ENCODE results near the gene HAAO.

The HAAO gene

DNA sequence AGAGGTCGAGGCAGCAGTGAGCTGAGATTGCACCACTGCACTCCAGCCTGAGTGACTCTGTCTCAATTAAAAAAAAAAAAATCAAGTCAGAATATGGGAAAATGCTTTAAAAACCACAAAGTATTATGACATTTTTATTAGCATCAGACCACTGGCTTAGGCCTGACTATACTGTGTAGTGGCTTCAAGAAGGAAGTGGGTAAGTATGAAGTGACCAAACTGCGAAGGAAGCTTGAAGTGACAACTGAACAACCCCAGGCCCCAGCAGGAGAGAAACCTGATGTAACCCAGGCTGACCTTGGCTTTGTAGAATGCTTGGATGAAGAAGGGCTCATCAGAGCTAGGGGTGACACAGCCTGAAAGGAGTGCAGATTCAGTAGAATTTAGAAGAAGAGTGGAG, 21.4 kb upstream of the HAAO start:
- no peak for DNase-seq (ENCODE audit: low read depth in 2 of 2)

GRCh38 chr2:42812899-42813479, 20.6 kb upstream of the HAAO start:
- DNase-seq (ENCODE audit: low read depth in 2 of 2): no peak

DNA sequence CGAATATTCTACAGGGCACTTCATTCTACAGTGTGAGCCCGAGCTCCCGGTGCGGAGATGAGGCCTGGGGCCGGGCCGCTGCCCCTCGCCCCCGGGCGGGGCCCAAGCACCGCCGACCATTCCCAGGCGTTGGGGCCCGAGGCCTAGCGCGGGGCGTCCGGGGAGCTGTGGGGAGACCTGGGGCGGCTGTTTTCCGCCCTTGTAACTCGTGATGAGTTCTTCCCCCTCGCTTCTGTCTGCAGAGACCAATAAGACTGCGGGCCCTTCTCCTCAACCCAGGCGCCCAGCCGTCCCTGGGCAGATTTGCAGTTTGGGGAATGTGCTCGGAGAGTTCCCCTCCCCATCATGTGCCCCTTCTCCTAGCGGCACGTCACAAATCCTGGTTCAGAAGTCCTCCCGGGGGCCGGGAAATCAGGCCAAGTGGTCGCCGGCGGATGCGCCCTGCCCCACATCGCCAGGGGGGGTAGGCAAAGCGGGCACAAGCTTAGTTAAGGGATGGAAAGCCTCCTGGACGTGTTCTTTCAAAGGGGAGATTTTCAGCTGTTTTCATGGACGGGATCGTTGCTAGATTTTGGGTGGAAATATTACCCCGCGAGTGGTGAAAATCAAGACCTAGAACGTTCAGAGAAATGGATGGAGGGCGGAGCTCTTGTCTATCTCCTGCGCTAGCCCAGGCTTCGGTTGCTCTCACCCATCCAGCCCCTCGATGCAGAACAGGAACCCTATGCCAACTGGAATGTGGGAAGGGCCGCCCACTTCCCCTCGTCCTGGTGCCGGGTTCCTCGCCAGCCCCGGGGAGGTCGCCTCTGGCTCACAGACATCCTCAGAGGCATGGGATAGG, 18.8 kb upstream of the HAAO start:
- peak in 1 of 2 donors; percentile 21 for DNase-seq (ENCODE audit: low read depth in 2 of 2)

- DNase-seq (ENCODE audit: low read depth in 2 of 2): peak; percentile 86 to 88
Measured at GRCh38 chr2:42810121-42810970, 18.0 kb upstream of the HAAO start.

- peak in 1 of 2 donors; percentile 46 for DNase-seq (ENCODE audit: low read depth in 2 of 2)
Measured at GRCh38 chr2:42809819-42810120, 17.4 kb upstream of the HAAO start.

DNA sequence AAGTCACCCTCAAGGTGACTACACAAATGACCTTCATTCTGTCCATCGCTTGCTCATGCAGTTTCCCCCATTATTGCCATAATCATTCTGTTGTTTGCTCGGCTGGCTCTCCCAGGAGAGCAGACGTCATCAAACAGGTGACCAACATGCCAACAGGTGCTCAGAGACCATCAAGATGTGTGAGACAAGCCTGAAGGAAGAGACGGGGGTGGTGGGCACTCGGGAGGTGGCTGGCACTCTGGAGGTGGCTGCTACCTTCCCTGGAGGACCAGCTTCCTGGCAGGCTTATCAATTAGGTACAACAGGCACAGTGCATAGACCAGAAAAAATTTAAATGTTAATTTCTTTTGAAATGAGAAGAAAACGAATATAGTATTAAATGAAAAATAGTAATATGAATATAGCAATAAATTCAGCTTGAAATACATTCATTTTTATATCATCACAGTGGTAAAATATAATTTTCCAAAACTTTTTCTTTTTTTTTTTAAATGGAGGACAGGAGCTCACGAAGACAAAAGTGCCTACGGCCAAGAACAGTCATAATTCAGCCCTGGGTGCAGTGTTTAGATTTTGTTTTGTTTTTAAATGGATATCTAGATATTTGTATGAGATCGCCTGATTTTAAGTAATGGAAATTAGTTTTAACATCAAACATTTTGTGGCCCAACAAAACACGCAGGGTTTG, 16.9 kb upstream of the HAAO start:
- DNase-seq (ENCODE audit: low read depth in 2 of 2): no peak

DNA sequence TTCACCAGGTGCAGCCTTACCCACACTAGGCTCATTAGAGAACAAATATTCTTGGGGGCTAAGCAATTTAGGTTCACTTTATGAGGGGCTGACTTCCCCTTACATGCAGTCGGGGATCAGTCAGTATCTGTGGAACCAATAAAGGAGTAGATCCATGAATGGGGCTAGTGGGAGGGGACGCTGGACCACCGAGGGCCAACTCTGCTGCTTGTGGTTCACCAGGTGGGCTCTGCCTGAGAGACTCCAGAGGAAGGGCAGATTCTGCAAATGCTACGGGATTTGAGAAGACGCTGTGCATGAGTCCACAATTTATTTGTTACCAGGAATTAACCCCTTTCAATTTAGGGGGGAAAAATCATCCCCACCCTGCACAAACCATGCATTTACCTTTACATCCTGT, 15.9 kb upstream of the HAAO start:
- no peak for DNase-seq (ENCODE audit: low read depth in 2 of 2)

GRCh38 chr2:42806786-42807185, 14.4 kb upstream of the HAAO start:
- DNase-seq (ENCODE audit: low read depth in 2 of 2): no peak

- no peak for DNase-seq (ENCODE audit: low read depth in 2 of 2)
Measured at GRCh38 chr2:42804891-42805290, 12.5 kb upstream of the HAAO start.

- DNase-seq (ENCODE audit: low read depth in 2 of 2): no peak
Measured at GRCh38 chr2:42804338-42804737, 12.0 kb upstream of the HAAO start.

- DNase-seq (ENCODE audit: low read depth in 2 of 2): no peak
Measured at GRCh38 chr2:42802150-42802549, 9.8 kb upstream of the HAAO start.

- no peak for DNase-seq (ENCODE audit: low read depth in 2 of 2)
Measured at GRCh38 chr2:42801381-42801780, 9.0 kb upstream of the HAAO start.

DNA sequence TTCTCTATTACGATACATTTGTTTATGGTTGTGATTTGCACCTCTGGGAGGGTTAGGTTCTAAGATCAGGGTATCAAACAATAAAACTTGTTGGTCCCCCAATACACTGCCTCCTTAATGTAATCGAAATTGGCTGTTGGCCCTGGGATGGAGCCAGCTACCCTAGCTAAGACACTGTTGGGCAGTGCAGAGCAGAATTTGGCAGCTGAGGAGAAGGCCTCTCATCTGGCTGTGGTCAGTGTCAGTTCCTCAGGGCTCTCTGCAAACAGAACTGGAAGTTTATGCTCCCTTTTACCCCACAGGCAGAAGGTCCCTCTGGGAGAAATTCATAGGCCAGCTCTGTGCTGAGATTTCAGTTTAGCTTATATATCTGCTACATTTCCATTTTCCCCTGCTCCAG, 8.6 kb upstream of the HAAO start:
- DNase-seq (ENCODE audit: low read depth in 2 of 2): no peak

DNA sequence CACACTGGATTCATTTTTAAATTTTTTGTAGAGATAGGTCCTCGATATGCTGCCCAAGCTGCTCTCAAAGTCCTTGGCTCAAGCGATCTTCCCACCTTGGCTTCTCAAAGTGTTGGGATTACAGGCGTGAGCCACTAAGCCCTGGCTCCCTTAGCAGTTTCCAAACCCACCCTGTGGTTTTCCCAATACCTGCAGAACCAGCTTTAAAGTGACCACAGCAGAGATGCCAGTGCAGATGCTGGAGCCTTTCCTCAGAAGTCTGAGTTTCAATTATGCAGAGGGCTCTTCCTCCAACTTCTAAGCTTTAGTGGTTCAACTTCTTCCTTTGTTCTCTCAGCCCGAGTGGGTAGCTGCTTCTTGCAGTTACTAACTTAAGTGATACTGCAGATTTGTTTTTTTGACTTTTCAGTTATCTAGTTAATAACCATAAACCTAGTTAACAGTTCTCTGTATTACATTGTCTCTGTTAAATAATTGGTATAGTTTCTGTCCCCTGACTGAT, 8.1 kb upstream of the HAAO start:
- DNase-seq (ENCODE audit: low read depth in 2 of 2): no peak

DNA sequence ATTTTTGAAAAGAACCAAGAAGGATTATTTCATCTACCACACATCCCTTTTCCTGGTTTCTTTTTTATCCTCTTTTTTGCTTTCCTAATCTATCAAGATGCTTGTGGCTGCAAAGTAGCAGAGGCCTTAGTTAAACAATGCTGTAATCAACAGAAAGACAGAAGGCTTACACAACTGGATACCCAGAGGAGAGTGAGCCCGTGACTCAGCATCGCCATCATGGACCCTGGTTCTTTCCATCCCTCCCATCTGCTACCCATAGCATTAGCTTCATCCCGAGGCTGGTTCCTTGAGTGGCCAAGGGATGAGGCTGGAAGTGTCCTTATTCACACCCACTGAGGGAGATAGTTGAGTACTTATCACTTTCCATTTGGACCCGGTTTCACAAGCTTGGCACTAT, 7.5 kb upstream of the HAAO start:
- DNase-seq (ENCODE audit: low read depth in 2 of 2): no peak

DNA sequence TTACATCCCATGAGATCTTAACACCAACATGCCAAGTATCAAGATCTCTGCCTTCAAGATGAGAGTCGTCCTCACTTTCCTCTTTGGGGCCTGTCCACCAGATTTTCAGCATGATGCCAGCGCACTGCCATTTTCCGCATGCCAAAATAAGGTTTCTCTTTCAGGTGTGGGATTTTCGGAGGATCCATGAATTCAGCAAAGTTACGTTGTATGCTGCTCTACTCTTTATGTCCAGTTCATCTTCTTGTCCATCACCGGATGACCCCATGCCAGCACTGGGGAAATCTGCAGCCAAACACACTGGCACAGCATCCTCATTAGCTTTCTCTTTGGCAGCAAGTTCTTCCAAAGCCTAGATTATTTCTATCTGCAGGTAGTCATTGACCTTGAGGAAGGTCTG, 4.9 kb upstream of the HAAO start:
- no peak for DNase-seq (ENCODE audit: low read depth in 2 of 2)

DNA sequence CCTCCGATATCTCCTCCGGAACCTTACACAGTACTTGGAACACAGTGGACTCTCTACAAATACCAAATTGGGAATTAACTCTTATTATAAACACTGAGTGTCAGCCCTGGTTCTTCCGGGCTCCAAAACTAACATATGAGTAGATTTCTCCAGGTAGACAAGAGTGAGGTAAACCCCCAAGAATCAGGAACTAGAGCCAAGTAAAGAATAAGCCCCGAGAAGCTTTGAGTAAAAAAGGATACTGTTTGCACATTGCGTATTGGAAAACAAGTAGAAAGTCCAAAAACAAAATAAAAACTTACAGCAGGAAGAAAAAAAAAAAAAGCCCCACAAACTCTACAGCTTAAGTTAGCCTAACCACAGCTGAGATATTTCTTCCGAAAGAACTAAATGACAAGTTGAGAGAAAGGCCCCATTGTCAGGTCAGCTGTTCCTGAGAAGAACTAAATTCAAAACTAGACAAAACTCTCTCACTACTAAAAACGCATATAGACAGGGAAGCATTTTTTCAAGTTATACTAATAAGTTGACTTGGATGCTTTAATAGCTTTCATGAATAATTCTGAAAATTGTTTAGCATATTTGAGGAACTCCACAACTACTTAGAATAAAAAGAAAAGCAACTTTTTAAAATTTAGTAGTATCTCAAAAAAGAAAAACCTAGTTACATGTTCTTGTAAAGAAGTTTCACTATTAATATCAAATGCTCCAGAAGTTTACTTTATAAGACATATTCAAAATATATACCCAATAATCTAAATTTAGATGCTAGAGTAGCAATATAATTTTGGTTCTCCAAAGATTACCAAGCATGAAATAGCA, 4.3 kb upstream of the HAAO start:
- DNase-seq (ENCODE audit: low read depth in 2 of 2): no peak

DNA sequence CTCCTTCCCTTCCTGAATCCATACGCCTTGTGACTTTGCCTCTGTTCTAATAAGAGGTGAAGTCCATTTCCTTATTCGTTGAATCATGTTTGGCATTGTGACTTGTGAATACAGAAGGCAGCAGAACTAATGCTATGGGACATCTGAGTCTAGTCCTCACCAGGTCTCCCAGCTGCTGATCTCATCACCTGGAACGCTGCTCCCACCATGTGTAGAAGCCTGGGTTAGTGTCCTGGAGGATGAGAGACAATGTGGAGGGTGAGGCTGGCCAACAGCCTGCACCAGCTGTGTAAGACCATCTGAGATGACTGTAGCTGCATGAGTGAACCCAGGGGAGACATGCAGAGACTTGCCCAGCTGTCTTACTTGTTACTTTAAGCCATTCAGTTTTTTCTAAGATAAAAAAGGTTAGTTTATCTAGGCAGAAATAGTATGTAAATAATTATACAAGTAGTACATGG, 3.5 kb upstream of the HAAO start:
- no peak for DNase-seq (ENCODE audit: low read depth in 2 of 2)

GRCh38 chr2:42795275-42795674, 2.9 kb upstream of the HAAO start:
- no peak for DNase-seq (ENCODE audit: low read depth in 2 of 2)

GRCh38 chr2:42794271-42795046, 2.1 kb upstream of the HAAO start:
- DNase-seq (ENCODE audit: low read depth in 2 of 2): no peak
